ENCODE results near the gene ERICH3.

Gene ERICH3

DNA sequence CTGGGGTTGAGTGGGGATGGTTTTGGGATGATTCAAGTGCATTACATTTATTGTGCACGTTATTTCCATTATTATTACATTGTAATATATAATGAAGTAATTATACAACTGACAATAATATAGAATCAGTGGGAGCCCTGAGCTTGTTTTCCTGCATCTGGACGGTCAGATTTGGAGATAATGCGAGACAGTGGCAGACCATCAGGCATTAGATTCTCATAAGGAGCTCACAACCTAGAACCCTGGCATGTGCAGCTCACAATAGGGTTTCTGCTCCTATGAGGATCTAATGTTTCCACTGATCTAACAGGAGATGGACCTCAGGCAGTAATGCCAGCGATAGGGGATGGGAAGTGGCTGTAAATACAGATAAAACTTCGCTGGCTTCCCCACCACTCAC lies 83.3 kb downstream of the ERICH3 start:
- no peak overlapping the region for H3K4me3 Mint-ChIP-seq
- ATAC-seq (replicated peaks) (no peak), DNase-seq (no peak)
- H3K4me1 Mint-ChIP-seq = no peaks in the 10 kb centered on the region
- no peaks in the 10 kb centered on the region for H3K36me3 Mint-ChIP-seq
- no peaks in the 10 kb centered on the region for H3K9me3 Mint-ChIP-seq
- H3K27me3 Mint-ChIP-seq = no peaks in the 10 kb centered on the region
- H3K27ac Mint-ChIP-seq = no peak overlapping the region

DNA sequence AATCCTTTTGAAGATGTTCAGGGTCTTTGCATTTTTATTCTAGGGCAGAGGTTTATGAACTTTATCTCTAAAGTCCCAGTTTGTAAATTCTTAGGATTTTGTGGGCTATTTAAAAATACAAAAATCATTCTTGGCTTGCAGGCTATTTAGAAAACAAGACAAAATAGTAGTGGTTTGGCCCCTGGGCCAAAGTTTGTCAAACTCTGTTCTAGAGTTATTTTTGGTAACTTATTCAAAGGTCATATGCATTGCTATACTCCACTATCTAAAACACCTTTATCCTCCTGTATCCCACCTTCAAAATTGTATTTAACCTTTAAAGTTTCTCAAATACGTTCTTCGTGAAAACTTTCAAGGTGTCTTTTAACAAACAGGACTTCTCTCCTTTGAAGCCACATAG lies 85.7 kb downstream of the ERICH3 start:
- ATAC-seq (replicated peaks) (no peak), DNase-seq (no peak)
- Mint-ChIP-seq H3K36me3 (no peaks in the 10 kb centered on the region), H3K27ac (no peak overlapping the region), H3K27me3 (no peaks in the 10 kb centered on the region), H3K9me3 (no peaks in the 10 kb centered on the region), H3K4me1 (no peaks in the 10 kb centered on the region), H3K4me3 (no peak overlapping the region)

DNA sequence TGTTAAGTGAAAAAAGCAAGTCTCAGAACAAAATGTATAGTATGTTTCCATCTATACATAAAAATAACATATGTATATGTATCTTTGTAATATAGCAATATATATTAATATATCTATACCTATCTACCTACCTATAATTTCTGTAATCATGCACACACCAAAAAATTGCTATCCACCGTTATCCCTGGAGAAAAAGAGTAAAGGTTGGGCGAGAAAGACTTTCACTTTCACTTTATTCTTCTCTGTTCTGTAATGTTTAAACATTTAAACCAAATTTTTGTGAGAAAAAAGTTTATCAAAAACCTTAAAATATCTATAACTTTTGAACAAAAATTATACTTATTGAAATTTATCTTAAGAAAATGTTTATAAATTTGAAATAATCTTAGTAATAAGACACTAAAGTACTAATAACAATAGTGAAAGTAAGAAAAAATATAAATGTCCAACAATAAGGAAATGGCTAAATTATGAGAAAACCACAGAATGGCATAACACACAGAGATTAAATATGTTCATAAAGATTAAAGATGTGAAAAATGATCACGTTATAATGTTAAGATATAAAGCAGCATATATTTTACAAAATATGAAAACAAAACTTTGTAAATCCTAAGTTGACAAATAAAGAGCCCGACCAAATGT lies 87.2 kb downstream of the ERICH3 start:
- ATAC-seq (replicated peaks) (no peak), DNase-seq (no peak)
- Mint-ChIP-seq H3K9me3 (no peaks in the 10 kb centered on the region), H3K27ac (no peak overlapping the region), H3K27me3 (no peaks in the 10 kb centered on the region), H3K36me3 (no peaks in the 10 kb centered on the region), H3K4me3 (peak overlapping the region in 1 of 2 donors; percentile 15), H3K4me1 (no peaks in the 10 kb centered on the region)

DNA sequence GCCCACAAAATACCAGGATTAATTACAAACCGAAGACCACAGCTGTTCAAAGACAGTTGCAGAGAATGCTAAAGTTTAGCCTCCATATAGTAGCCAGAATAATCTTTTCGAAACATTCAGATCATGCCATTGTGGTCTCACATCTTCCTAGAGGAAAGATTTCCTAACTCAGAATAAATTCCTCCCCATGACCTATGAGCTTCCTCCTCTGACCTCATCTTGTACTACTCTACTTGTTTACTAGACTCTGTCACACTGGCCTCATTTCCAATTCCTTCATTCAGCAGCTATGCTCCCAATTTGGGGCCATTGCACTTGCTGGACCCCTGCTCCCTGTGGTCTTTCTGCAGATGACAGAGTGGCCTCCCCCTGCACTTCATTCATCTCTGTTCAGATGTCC lies 89.4 kb downstream of the ERICH3 start:
- no peaks in the 10 kb centered on the region for H3K36me3 Mint-ChIP-seq
- H3K27ac Mint-ChIP-seq = no peak overlapping the region
- no peaks in the 10 kb centered on the region for H3K4me1 Mint-ChIP-seq
- H3K9me3 Mint-ChIP-seq = no peaks in the 10 kb centered on the region
- H3K4me3 Mint-ChIP-seq = no peak overlapping the region
- ATAC-seq (replicated peaks) = no peak
- DNase-seq = no peak
- no peaks in the 10 kb centered on the region for H3K27me3 Mint-ChIP-seq

DNA sequence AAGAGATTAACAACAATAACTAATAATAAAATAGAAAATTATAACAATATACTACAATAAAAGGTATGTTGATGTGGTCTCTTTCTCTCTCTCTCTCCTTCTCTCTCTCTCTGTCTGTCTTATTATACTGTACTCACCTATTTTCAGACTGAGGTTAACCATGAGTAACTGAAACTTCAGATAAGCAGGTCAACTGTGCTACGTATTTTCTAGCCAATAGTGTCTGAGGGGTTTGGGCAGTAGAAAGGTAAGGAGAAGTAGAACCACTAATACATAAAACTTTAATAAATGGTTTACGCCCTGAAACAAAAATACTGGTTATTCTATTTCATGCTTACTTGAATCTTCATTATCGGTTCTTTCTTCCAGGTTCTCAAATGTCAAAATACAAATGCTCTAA lies 90.2 kb downstream of the ERICH3 start:
- ATAC-seq (replicated peaks) = no peak
- no peak overlapping the region for H3K4me3 Mint-ChIP-seq
- H3K9me3 Mint-ChIP-seq = no peaks in the 10 kb centered on the region
- H3K36me3 Mint-ChIP-seq = no peaks in the 10 kb centered on the region
- H3K27me3 Mint-ChIP-seq = no peaks in the 10 kb centered on the region
- no peaks in the 10 kb centered on the region for H3K4me1 Mint-ChIP-seq
- no peak for DNase-seq
- no peak overlapping the region for H3K27ac Mint-ChIP-seq

DNA sequence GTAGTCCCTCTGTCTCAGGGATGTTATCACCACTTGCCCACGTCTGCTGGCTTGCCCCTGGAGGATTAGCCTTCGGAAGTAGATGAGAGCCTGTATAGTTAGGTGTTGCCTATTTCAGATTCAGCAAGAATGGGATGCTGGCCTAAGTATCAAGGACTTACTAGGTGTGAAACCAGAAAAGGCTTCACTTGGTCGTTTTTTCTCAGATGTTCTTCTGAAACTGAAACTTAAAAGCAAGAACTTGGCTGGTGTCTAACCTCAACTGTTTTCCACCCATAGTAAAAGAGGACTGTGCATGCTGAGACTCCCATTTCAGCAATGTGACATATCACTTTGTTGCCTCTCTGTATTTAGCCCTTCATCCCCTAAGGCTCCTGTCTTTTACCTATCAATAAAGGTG lies 94.2 kb downstream of the ERICH3 start:
- H3K9me3 Mint-ChIP-seq = no peaks in the 10 kb centered on the region
- H3K27ac Mint-ChIP-seq = no peak overlapping the region
- H3K4me3 Mint-ChIP-seq = no peak overlapping the region
- H3K27me3 Mint-ChIP-seq = no peaks in the 10 kb centered on the region
- ATAC-seq (replicated peaks) (peak; percentile 50 to 54), DNase-seq (no peak)
- H3K36me3 Mint-ChIP-seq = no peaks in the 10 kb centered on the region
- no peaks in the 10 kb centered on the region for H3K4me1 Mint-ChIP-seq

DNA sequence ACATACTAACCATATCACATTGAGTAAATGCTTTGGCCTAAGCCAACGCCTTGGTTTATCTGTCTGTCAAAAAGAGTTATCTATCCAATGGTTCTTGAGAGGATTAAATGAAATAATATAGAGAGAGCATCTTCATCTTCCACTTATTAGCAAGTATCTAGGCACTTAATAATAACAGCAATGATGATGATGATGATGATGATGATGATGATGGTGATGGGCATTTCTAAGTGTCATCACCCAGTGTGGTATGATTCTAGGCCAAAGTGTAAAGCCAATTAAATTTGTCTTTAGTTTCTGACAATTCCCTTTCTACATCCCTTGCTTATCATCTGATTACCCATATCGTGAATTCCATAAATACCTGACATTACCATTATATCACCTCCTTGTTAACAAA lies 95.5 kb downstream of the ERICH3 start:
- Mint-ChIP-seq H3K9me3 (no peaks in the 10 kb centered on the region), H3K27ac (no peak overlapping the region), H3K36me3 (no peaks in the 10 kb centered on the region), H3K4me3 (no peak overlapping the region), H3K27me3 (no peaks in the 10 kb centered on the region), H3K4me1 (no peaks in the 10 kb centered on the region)
- DNase-seq (no peak), ATAC-seq (replicated peaks) (no peak)

DNA sequence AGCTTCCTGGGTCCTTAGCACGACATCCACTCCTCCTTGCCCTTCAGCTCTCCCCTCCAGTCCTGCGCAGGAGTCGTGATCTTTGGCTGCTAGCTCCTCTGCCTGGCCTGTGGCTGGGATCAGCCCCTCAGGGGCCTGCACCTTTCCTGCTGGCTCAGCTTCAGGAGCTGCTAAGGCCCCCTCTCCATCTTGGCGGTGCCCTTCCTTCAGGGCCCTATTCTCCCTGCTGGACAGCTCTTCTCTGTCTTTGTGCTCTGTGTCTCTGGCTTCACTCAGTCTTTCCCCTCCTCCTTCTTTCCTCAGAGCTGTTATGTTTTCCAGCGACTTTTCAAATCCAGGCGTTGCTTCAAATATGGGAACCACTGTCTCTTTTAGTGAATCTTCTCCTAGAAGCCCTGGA lies 101.7 kb downstream of the ERICH3 start:
- Mint-ChIP-seq H3K9me3 (no peaks in the 10 kb centered on the region), H3K27ac (no peak overlapping the region), H3K4me3 (no peak overlapping the region), H3K4me1 (no peaks in the 10 kb centered on the region), H3K36me3 (no peaks in the 10 kb centered on the region), H3K27me3 (no peaks in the 10 kb centered on the region)
- ATAC-seq (replicated peaks) = no peak
- DNase-seq = no peak

DNA sequence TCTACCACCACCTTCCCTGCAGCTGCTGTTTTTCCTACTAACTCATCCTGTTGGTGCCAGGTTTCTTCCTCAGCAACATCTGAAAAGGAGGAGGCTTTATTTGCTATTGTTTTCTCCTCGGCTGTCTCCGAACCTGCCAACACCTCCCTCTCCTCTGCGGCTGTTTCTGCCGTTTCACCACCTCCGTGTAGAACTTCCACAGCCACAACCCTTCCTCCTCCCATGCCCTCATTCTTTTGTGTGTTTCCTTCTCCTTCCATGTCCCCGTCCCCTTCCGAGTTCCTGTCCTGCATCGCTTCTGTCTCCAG lies 102.1 kb downstream of the ERICH3 start:
- H3K27ac Mint-ChIP-seq = no peak overlapping the region
- no peaks in the 10 kb centered on the region for H3K4me1 Mint-ChIP-seq
- ATAC-seq (replicated peaks) = peak in 1 of 2 donors; percentile 2
- H3K4me3 Mint-ChIP-seq = no peak overlapping the region
- H3K9me3 Mint-ChIP-seq = no peaks in the 10 kb centered on the region
- DNase-seq = no peak
- no peaks in the 10 kb centered on the region for H3K36me3 Mint-ChIP-seq
- H3K27me3 Mint-ChIP-seq = no peaks in the 10 kb centered on the region

DNA sequence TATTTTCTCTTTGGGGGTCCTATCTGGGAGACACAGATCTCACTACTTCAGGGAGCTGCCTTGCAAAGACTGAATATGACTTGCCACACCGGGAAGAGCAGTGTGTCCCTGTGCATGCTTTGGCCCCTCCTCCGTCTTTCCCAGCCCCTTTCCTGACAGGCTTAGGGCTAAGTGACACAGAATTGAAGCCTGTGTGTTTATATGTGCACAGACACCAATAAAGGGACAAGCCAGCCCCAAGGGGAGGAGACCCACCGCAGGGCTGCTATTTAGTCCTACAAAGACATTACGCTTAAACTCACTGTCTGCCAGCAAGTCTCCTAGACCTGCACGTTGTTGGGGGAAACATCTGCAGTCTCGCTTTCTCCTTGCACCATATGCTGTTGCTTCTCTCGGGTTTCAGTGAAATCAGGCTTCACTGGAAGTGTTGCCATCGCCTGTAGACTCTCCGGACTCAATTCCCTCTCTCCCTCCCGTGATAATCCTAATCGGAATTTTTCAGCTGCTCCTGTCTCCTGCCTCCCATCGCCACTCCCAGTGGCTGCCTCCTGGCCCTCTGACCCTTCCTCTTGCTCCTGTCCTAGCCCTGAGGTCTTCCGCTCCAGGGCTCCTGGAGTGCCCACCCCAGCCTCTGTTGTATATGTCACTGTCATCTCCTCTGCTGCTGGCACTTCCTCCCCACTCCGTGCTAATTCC lies 102.6 kb downstream of the ERICH3 start:
- Mint-ChIP-seq H3K27me3 (no peaks in the 10 kb centered on the region), H3K9me3 (no peaks in the 10 kb centered on the region), H3K4me1 (no peaks in the 10 kb centered on the region), H3K36me3 (no peaks in the 10 kb centered on the region), H3K27ac (no peak overlapping the region), H3K4me3 (no peak overlapping the region)
- no peak for DNase-seq
- ATAC-seq (replicated peaks) = no peak

DNA sequence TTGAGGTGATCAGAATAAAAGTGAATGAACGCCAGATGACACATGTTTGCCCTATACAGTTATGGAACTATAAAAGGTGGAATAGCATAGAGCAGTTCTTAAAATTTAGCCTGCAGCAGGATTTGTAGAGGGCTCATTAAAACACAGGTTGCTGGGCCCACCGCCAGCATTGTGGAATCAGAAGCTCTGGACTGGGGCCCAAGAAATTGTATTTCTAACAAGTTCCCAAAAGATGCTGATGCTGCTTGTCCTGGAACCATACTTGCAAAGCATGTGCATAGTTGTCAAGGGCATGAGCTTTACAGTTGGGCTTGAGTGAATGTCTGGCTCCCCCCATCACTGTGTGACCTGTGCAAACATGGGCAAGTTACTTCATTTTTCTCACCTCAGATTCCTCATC lies 123.7 kb downstream of the ERICH3 start:
- H3K9me3 Mint-ChIP-seq = no peaks in the 10 kb centered on the region
- no peaks in the 10 kb centered on the region for H3K36me3 Mint-ChIP-seq

DNA sequence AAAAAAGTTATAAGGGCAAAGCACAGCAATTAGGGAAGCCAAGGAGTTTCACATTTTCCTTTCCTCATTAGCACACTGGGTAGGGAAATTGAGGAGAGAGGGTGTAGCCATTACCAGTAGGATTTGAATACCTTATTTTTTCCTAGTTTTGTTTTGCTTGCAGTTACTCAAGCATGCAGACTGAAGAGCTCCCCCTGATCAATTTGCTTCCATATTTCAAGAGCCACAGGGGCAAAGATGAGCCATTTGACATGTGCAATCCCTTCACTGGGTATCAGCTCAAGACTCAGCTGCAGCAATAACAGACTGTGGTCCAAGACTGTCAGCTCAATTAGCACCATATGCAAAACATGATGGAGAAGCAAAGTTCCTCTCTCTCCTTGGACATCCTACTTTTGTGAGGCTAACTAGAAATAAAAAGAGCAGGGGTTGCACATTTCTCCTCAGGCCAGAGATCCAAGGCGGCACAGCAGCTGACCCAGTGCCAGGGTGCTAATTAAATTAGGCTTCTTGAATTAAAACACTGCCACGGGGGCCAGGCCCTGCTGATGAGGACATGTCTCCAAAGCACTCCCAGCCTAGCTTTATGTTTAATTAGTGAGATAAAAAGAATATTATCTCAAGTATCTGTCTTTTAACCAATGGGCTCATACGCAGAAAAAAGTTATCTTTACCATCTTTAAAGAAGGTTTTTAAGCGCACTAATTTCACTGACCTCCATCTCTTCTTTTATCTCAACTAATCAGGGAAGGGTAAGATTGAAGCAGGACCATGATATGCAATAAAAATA lies 124.4 kb downstream of the ERICH3 start:
- no peak for ATAC-seq (replicated peaks)

More for the DNA sequence above, 123.7 kb downstream of the ERICH3 start:
- no peak for DNase-seq
- Mint-ChIP-seq H3K4me3 (no peak overlapping the region), H3K4me1 (no peaks in the 10 kb centered on the region), H3K27me3 (peaks cover 0 to 7% of the 10 kb centered on the region in 2 donors), H3K27ac (no peak overlapping the region)
- no peak for ATAC-seq (replicated peaks)

DNA sequence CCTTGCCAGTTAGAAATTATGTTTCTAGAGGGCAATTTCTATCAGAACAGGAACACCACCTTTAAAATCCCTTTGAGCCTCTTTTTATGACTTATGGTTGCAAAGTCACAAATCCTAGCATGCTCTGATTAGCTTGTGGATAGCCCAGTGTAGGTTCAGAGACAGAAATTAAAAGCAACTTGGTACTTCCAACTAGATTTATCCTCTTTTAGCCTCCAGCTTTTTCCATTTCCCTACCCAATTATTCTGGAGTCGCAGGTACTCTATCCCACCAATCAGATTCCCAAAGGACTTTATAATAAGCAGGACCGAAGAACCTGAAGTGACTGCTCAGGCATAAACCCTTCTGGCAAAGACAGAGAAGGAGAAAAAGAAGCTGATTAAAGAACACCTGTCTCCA lies 127.8 kb downstream of the ERICH3 start:
- no peak overlapping the region for H3K4me3 Mint-ChIP-seq
- no peaks in the 10 kb centered on the region for H3K36me3 Mint-ChIP-seq
- no peaks in the 10 kb centered on the region for H3K9me3 Mint-ChIP-seq
- peaks cover 0 to 1% of the 10 kb centered on the region in 2 donors for H3K27me3 Mint-ChIP-seq
- DNase-seq = no peak
- H3K27ac Mint-ChIP-seq = no peak overlapping the region
- no peaks in the 10 kb centered on the region for H3K4me1 Mint-ChIP-seq
- ATAC-seq (replicated peaks) = no peak

More for the DNA sequence above, 124.4 kb downstream of the ERICH3 start:
- Mint-ChIP-seq H3K27me3 (peaks cover 0 to 7% of the 10 kb centered on the region in 2 donors), H3K4me1 (no peaks in the 10 kb centered on the region), H3K27ac (no peak overlapping the region), H3K4me3 (no peak overlapping the region), H3K9me3 (no peaks in the 10 kb centered on the region), H3K36me3 (no peaks in the 10 kb centered on the region)
- DNase-seq = no peak

DNA sequence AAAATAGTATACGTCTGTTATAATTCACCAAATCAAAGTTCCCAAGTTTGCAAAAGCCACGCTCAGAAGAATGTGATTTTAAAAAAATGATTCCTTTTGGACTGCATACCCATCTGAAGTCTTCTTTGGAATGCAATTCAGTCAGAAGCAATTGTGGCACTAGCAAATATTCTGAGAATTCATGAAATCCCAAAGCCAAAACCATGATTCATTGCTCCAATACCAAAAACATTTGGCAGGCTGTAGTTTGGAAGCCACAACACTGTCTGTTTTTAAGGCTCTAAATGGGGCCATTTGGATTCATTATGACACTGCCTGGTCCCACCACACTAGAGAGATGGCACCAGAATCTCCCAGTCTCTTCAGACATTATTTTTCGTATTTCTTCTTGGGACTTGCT lies 139.4 kb downstream of the ERICH3 start:
- no peak overlapping the region for H3K27ac Mint-ChIP-seq
- no peaks in the 10 kb centered on the region for H3K36me3 Mint-ChIP-seq
- ATAC-seq (replicated peaks) = no peak
- no peaks in the 10 kb centered on the region for H3K9me3 Mint-ChIP-seq
- no peak overlapping the region for H3K4me3 Mint-ChIP-seq
- no peaks in the 10 kb centered on the region for H3K4me1 Mint-ChIP-seq
- no peak for DNase-seq
- H3K27me3 Mint-ChIP-seq = no peaks in the 10 kb centered on the region

DNA sequence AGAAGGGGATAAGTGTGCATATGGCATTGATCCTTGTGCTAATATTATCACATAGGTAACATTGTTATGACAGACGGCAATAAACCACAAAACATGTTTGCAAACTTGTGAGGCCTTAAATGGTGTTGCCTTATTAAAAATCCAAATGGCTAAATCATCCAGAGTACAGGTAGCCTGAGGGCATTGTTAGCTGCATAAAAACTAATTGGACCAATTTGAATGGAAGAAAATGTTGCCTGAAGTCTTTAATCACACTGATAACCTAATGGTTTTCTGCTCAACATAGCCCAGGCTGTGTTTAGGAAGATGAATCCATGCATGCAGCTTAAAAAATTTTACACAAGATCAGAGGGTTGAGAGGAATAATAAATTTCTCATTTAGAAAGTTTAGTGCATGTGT lies 141.8 kb downstream of the ERICH3 start:
- Mint-ChIP-seq H3K27me3 (peaks cover 0 to 11% of the 10 kb centered on the region in 2 donors), H3K4me1 (no peaks in the 10 kb centered on the region), H3K9me3 (no peaks in the 10 kb centered on the region), H3K27ac (no peak overlapping the region), H3K36me3 (no peaks in the 10 kb centered on the region), H3K4me3 (no peak overlapping the region)
- ATAC-seq (replicated peaks) (no peak), DNase-seq (no peak)
